GM19463 (cell line): ENCODE data around the gene FAM120B.
"Not testable (repeated sequence)": the region's sequence is repeated elsewhere in the genome, so short reads cannot be mapped to it uniquely, and the experiment has no call there.

Experiments
- ATAC-seq: cut with Tn5 transposase; IDR thresholded peaks from one replicate; pipeline ENCODE4 v1.9.1; 2021; ENCODE audit warnings: mild to moderate bottlenecking, moderate library complexity; ENCODE audit not compliant: unreplicated experiment

The FAM120B gene

GRCh38 chr6:170306324-170307079 is at the start of gene FAM120B:
Gene FAM120B (plus strand): TSS chr6:170306758. CDS start chr6:170317391, 10,633 bp downstream.
- ATAC-seq = peak; percentile 96

GRCh38 chr6:170257376-170257775 is 49.2 kb upstream of the FAM120B start:
- no peak for ATAC-seq

- no peak for ATAC-seq
These were observed 48.2 kb upstream of the FAM120B start for GRCh38 chr6:170258407-170258806.

GRCh38 chr6:170259278-170259677 is 47.3 kb upstream of the FAM120B start:
- no peak for ATAC-seq

GRCh38 chr6:170260686-170261085 is 45.9 kb upstream of the FAM120B start:
- ATAC-seq = no peak

GRCh38 chr6:170261643-170262488 is 44.7 kb upstream of the FAM120B start:
- no peak for ATAC-seq

- no peak for ATAC-seq
These were observed 44.0 kb upstream of the FAM120B start for GRCh38 chr6:170262489-170263088.

GRCh38 chr6:170263410-170263809 is 43.1 kb upstream of the FAM120B start:
- no peak for ATAC-seq

- no peak for ATAC-seq
These were observed 42.5 kb upstream of the FAM120B start for GRCh38 chr6:170264086-170264485.

GRCh38 chr6:170264644-170265043 is 41.9 kb upstream of the FAM120B start:
- ATAC-seq = not testable (repeated sequence)

GRCh38 chr6:170265655-170266054 is 40.9 kb upstream of the FAM120B start:
- ATAC-seq = no peak

- no peak for ATAC-seq
These were observed 40.3 kb upstream of the FAM120B start for GRCh38 chr6:170266061-170266825.

- ATAC-seq = no peak
These were observed 38.9 kb upstream of the FAM120B start for GRCh38 chr6:170267688-170268087.

GRCh38 chr6:170268216-170269129 is 38.1 kb upstream of the FAM120B start:
- no peak for ATAC-seq

GRCh38 chr6:170269151-170269845 is 37.3 kb upstream of the FAM120B start:
- ATAC-seq = no peak

GRCh38 chr6:170269846-170270541 is 36.6 kb upstream of the FAM120B start:
- ATAC-seq = no peak

GRCh38 chr6:170270984-170271593 is 35.5 kb upstream of the FAM120B start:
- no peak for ATAC-seq

GRCh38 chr6:170271771-170272314 is 34.7 kb upstream of the FAM120B start:
- peak; percentile 95 for ATAC-seq
